Hepatocyte (in vitro differentiated cells): ENCODE data around the gene MAD2L2.

ENCODE experiments used
- CTCF ChIP-seq: fragments of 200-600 bp; sonication (generic); IDR thresholded peaks from 2 replicates; pipeline ENCODE4 v1.5.1; 2016; ENCODE audit warnings: antibody characterized with exemption, mild to moderate bottlenecking; ENCODE audit not compliant: poor library complexity
- EZH2 ChIP-seq: fragments of 200-600 bp; sonication (generic); IDR thresholded peaks from 2 replicates; pipeline ENCODE4 v1.6.1; 2016; ENCODE audit warnings: antibody characterized with exemption, mild to moderate bottlenecking, borderline replicate concordance

- TF ChIP-seq EZH2 (no peak), CTCF (no peak)
Observed at GRCh38 chr1:11664336-11665065, 16.4 kb downstream of the MAD2L2 start.
